PC-3 (cell line): ENCODE data around the gene LMLN.

Experiments used
- EZH2 ChIP-seq: fragments of 300-600 bp; sonication (generic); IDR thresholded peaks from one replicate; pipeline ENCODE4 v1.6.1; 2017; ENCODE audit warnings: antibody characterized with exemption, mild to moderate bottlenecking, low read length; ENCODE audit not compliant: unreplicated experiment
- TF ChIP-seq, protein P1 (sequence below): fragments of 300-600 bp; sonication (generic); conservative IDR thresholded peaks from 2 replicates; pipeline ENCODE4 v1.5.1; 2017; ENCODE audit warnings: antibody characterized with exemption, low read depth, mild to moderate bottlenecking, low read length

DNA sequence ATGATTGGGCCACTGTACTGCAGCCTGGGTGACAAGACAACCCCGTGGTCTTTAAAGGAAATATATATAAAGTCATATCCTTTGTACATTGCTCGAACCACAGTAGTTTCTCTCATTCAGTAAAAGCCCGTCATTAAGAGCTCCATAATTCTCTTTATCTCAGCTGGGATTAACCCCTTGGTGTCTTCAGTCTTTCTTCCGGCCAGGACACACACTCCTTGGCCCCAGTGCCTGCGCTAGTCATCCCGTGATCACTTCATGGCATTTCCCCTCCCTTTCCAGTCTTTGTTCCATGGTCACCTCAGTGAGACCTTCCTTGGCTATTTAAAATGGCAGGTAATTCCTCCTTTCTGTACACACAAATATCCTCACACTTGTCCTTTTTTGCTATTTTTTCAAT, 6.7 kb upstream of the LMLN start:
- TF ChIP-seq, protein P1, sequence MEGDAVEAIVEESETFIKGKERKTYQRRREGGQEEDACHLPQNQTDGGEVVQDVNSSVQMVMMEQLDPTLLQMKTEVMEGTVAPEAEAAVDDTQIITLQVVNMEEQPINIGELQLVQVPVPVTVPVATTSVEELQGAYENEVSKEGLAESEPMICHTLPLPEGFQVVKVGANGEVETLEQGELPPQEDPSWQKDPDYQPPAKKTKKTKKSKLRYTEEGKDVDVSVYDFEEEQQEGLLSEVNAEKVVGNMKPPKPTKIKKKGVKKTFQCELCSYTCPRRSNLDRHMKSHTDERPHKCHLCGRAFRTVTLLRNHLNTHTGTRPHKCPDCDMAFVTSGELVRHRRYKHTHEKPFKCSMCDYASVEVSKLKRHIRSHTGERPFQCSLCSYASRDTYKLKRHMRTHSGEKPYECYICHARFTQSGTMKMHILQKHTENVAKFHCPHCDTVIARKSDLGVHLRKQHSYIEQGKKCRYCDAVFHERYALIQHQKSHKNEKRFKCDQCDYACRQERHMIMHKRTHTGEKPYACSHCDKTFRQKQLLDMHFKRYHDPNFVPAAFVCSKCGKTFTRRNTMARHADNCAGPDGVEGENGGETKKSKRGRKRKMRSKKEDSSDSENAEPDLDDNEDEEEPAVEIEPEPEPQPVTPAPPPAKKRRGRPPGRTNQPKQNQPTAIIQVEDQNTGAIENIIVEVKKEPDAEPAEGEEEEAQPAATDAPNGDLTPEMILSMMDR = no peak
- TF ChIP-seq EZH2 = no peak
